ENCODE results near the gene ATG4D.

- TF ChIP-seq CTCF (IDR thresholded peaks at IDR 0.05; ENCODE audit: insufficient read depth, low read length, poor library complexity, severe bottlenecking), result no peak
- TF ChIP-seq EZH2phosphoT487 (conservative IDR thresholded peaks at IDR 0.05; ENCODE audit: low read length), result no peak
These were observed 11.3 kb downstream of the ATG4D start for GRCh38 chr19:10554760-10555609.
